B cell (primary cell): ENCODE data around the gene DNPH1.

Experiments used
- CTCF ChIP-seq: fragments of 200-600 bp; IDR thresholded peaks from one replicate; pipeline ENCODE4 v1.8.0; 2022; ENCODE audit warnings: antibody characterized with exemption, mild to moderate bottlenecking
- EZH2 ChIP-seq: IDR thresholded peaks from 2 replicates; pipeline ENCODE4 v1.6.1; 2012; ENCODE audit warnings: borderline replicate concordance, low read depth, mild to moderate bottlenecking, moderate library complexity, low read length; ENCODE audit not compliant: insufficient read depth, poor library complexity, severe bottlenecking

- no peak for TF ChIP-seq CTCF
- TF ChIP-seq EZH2 = no peak
These were observed 26.2 kb upstream of the DNPH1 start for GRCh38 chr6:43255408-43256054.
